Superior temporal gyrus (tissue), 1 donor: ENCODE data around the gene FAM47E.

Experiments
- DNase-seq: peaks from one replicate; pipeline ENCODE4 v3.0.0-alpha.2; 2016; ENCODE audit errors: extremely low spot score

The FAM47E gene, protein sequence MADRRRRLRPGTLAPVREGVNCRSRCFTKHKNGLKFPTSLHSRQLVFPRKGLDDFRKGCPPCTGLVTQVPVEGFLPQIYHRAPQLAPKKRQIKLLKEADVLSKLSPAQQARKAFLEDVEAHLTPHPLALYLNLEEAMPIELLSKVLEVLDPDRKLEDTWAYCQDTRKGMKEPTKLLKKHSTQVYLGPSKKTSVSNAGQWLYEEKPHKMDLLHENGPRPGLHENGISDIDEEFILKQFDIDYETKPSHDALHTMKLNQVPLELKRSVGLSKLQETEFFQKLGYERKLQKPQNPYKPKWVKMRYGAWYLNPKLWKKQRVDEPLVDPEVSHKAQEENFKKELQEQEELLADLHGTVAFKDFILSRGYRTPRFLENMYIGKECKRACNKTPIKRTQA

DNA sequence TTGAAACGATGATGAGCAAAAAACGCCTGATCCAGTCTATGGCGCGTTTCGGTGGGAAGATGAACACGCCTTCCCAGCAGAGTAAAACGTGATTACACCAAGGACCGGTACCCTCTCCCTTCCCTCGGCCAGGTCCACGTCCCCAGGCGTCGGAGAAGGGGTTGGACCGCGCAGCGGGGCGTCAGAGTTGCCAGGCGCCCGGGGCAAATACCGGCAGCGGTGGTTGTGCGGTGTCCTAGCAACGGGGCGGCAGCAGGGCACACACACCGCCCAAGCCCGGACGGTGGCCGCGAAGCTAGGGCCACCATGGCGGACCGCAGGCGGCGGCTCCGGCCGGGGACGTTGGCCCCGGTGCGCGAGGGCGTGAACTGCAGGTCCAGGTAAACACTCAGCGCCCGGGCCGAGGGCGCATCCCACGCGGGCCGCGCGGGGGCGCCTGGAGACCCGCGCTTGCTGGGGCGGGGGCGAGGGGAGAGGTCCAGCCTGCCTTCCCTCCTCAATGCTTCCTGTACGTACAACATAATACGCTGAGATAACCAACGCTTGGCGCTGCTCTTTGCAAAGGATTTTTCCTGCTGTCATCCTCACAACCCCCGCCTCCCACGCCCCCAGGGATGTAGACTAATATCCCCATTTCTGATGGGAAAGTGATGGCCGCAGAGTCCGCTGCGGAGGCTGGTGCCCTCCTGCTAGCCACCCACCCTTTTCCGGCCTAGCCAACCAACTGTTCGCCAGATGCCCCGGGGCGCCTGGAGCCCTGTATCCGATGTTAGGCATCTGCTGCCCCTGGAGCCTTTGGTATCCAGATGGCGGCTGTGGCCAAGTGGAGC, at the start of gene FAM47E:
TSS of gene FAM47E (plus strand) at position 281 of the 830 bp plus-strand sequence. CDS start at position 307, 26 bp downstream.
- DNase-seq: peak; percentile 70

DNA sequence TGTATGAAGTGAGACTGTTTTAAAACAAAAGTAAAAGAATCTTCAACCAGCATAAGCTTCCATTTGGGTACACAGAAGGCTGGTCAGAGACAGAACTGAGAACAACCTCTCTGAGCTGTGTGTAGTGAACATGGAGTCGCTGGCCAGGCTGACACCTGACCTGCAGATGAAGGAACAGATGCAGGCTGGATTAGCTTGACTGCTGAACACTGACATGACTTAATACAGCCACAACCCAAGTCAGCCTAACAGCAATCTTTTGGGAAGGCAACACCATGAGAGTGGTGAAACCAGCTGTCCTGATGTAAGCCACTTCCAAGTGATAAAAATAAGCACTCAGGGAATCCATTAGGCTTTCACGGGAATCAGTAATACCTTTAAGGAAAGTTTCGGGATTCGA, 48.0 kb upstream of the FAM47E start:
- peak; percentile 32 for DNase-seq

DNA sequence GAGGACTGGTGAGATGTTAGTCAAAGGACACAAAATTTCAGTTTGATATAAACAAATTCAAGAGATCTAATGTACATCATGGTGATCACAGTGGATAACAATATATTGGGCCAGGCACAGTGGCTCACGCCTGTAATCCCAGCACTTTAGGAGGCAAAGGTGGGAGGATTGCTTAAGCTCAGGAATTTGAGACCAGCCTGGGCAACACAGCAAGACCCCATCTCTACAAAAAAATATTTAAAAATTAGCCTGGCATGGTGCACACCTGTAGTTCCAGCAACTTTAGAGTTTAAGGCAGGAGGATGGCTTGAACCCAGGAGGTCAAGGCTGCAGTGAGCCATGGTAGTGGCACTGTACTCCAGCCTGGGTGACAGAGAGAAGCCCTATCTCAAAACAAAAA, 46.6 kb upstream of the FAM47E start:
- DNase-seq: no peak

DNA sequence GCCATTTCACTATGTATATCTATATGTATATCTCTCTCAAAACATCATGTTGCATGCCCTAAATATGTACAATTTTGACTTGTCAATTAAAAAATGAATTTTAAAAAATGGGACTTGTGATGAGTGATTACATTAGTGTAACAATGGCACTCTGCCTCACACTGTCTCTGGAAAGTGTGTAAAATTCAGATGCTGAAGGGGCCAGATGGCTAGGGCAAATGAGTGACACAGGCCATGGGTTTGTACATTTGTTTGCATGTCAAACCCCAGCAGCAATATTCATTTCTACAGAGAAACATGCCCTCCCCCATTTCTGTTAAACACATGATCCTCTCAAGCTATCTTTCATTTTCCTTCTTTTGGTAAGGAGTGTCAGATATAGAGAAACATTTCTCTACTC, 46.0 kb upstream of the FAM47E start:
- no peak for DNase-seq

DNA sequence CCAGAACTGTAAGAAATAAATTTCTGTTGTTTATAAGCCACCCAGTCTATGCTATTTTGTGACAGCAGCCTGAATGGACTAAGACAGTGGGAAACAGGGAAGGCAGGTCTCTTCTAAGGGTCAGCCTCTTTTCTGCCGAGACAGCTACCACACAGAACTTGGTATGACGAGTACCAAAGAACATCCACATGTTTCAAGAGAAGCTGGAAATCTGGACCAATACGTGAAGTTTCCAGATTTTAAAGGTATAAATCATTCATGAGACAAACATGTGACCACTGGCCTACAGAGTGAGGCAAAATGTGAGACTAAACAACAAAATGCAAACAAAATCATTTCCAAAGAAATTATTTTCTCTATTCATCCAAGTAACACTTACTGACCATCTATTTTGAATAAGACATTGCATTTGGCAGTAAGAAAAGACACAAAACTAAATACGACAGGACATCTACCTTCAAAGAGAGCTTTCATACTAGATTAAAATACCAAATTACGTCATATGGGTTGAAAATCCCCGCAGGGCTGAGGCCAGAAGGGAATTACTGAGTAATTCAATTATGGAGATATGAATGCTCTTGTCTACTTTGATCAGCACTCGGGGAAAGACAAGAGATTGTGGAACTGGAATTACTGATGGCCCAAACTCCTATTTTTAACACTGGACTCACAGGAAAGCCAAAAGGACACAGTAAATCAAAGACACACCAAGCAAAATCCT, 45.1 kb upstream of the FAM47E start:
- DNase-seq: peak; percentile 64

DNA sequence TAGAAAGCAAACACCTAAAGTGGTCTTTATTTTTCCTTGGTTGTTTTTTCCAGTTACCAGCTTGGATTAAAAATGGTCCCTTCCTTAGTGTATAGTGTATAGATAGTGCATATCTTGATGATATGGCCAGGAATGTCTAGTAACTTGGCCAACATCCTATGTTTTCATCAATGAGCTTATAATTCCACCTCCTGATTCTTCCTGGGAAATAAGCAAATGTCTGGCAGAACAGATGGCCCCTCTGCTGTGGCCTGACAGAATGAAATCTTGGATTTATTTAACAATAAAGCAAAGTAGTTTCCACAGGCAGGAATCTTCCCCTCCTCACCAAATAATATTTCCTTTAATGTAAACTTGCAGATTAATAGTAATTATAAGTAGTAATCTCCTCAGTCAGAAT, 44.0 kb upstream of the FAM47E start:
- no peak for DNase-seq

DNA sequence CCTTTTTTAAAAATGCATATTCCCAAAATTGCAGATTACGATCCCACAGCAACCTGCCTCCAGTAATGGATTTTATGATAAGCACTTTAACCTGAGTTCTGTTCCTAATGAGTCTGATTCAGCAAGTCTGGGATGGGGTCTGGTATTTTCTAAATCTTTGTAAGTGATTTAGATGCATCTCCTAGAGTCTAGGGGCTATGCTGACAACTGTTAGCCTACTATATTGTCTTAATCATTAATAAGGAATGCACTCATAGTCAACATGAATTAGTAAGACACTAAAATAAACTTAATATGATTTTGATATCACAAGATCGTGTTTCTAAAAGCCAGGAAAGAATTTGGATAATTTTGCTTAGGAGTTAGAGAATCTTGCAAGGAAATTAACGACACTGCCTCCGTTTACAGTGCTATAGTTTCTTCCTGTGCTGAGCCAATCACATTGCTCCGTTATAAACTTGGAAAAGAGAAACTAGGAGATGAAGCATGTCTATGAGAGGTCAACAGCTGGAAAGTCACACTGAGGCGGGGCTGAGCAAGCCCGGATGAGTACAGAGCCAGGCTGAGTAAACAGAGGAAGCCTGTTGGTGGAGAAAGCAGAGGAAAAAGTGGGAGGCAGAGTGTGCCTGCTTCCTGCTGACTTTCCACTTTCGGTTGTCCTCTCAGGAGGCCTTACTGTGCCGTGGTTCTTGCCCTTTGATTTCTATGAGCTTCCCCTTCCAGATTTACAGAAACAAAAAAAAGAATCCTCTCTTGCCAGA, 43.3 kb upstream of the FAM47E start:
- peak; percentile 89 for DNase-seq

DNA sequence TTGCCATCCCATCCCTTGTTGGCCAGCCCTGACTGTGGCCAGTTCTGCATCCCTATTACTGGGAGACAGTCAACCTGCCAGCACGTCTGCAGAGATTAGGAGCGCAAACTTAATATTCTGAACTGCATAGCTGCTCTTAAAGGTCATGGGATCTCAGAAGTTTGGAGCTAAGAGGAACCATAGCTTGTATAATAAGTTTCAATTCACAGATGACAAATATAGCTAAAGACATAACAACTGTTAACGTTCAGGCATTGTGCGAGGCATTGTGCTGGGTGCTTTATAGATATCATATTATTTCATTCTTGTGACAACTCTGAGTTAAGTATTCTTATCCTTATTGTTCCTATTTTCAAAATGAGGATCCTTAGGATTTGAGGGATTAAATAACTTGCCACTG, 41.6 kb upstream of the FAM47E start:
- no peak for DNase-seq

DNA sequence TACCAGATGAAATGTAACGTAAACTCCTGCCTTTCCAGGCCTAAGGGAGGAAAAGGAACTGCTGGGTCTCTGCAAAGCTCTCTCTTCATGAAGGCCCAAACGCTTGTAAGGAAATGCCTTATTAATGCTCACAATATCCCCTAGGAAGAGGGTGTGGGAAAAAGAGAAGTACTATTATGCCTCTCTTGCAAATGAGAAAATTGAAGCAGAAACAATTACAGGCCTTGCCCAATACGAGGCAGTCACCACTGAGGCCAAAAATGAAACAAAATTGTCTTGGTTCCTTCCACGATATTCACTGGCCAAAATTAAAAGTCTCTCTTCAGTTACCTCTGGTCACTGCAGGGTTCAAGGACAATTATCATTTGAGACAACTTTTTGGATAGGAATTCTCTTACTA, 41.1 kb upstream of the FAM47E start:
- no peak for DNase-seq

DNA sequence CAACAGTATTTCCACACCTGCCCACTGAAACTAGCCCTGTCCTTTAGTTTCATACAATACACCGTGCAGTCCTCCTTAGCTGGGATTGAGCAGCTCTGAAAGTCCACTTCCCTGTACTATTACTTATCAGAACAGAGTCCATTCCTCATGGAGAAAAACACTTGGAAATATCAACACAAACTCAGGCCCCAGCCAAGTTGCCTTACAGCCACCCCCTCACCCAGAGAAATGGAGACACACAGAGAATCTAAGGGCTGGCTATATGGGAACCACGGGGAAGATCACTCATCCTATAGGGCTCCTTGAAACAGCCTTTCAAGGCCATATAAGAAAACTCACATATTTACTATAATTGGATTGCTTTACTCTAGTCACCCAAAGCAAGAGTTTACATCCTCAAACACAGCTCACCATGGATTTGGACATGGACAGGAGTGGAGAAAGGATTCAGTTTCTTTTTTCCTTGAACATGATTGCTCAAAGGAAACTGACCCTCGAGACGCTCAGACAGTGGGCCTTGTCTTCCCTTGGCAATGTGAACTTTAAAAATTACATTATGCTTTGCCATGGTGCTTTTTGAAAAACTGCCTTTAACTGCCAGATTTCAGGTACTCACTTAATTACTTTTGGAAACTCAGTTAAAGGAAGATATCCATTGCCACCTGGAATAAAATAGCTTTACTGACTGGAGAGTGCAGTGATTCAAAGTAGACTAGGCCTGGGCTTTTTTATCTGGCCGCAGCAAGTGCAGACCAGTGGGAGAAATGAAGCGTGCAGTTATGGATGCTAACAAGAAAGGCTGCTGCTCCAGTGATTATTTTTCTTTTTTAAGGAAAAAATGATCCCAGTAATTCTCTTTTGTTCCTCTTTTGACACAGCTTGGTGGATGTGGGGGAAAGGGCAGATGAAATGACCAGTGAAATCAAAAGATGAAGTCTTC, 39.5 kb upstream of the FAM47E start:
- no peak for DNase-seq

DNA sequence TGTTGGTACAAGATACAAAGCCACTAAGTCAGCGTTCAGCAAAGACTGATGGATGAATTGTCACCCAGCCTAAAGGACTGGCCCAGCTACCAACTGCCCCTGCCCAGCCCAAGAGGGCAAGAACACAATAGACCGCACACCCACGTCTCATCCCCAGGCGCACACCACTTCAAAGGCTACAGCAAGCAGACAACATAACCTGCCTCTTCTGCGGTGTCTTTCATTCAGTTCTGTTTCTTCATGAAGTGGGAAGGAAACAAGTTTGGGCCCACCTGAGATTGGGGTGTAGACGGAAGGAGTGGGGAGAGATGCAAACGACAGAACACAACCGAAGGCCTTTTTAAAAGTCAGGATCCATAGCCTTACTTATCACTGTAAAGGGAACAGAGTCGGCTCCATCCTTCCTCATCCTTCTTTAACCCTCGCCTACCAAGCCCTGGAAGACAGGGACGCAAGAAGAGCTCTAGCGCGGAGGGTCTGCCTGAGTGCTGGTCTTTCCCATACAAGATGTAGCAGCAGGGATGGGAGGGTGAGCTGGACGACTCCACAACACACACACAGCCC, 38.6 kb upstream of the FAM47E start:
- peak; percentile 71 for DNase-seq

DNA sequence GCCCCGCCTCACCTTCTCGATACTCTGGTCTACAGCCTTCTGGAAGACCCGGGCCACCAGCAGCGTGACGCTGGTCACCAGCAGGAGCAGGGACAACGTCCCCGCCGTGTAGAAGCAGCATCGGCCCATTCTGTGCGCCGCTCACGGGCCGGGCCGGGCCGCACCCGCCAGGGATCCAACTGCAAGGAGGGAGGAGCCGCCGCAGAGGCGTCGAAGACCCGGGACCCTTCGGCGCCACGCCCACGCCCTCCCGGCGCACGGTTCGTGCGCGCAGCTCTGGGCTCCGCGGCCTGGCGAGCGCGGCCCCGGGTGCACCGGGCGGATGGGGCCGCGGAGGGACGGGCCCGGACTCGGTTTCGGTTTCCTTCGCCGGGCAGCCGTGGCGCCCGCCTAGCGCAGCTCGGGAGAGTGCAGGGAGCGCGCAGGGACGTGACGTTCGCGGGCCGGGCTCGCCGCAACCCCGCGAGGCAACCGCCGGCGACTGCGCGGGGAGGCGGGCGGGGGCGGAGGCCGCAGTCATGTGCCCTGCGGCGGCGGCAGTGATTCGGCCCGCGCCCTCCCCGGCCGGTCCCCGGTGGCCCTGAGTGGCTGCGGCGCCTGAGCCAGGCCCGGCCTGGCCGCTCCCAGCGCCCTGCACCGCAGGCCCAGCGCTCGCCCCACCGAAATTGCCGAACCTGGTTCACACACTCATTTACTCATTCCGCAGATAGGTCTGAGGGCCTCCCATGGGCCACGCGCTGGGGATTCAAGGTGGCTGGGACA, 37.9 kb upstream of the FAM47E start, which contains the start of gene SCARB2:
TSS of gene SCARB2 (minus strand) at position 410 of the 762 bp plus-strand sequence. CDS start at position 129, 281 bp downstream.
- peak; percentile 84 for DNase-seq

DNA sequence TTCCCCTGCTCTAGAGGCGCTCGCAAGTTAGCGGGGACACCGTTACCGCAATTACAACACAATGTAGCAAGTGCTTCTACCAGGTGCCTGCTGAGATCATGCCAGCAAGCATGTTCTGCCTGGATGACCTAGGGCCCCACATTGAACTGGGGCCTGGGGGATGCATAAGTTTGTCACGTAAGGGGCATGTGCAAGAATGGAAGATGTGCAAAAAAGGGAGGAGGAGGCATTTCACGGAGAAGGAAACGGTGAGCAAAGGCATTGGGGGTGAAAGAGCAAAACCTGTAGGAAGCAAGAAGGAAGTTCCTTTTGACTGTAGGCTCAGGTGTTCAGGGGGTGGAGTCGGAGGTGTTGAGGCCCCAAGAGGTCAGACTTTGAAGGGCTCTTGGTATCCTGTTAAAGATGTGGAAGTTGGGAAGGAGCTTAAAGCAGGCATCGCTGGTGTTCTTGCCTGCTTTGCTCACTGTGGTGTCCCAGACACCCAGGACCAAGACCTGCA, 37.3 kb upstream of the FAM47E start:
- no peak for DNase-seq

DNA sequence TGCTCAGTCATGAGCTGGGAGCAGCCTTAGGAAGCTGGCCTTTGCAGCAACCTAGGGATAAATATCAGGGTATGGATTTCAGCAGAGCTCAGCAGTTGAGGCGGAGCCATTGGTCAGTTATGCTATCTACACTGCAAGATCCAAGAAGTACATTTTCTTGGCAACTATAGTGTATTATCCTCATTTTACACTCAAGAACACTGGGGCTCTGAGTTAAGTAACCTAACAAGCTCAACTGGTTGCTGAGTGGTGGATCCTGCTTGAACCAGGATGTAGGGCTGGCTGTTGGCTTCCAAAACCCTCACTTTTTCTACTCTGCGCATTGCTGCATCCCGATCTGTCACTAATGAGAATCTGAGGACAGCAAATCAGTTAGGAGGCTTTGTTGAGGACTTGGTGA, 36.4 kb upstream of the FAM47E start:
- DNase-seq: no peak

DNA sequence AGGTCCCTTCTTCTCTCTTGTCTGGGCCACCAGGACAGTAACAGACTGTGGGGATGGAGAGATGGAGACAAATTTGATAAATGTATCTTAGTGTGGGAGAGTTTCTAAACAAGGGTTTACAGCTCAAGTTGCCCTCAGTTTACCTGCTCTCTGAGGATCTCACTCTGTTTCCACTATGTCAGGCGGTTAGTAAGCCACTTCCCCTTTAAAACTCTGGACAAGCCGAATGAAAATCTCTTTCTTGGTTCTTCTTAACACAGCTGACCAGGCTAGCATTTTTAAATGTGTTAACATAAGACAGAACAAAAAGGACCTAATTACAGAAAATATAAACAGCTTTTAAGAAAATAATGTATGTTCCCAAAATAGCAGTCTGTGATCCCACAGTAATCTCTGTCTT, 35.0 kb upstream of the FAM47E start:
- DNase-seq: no peak

DNA sequence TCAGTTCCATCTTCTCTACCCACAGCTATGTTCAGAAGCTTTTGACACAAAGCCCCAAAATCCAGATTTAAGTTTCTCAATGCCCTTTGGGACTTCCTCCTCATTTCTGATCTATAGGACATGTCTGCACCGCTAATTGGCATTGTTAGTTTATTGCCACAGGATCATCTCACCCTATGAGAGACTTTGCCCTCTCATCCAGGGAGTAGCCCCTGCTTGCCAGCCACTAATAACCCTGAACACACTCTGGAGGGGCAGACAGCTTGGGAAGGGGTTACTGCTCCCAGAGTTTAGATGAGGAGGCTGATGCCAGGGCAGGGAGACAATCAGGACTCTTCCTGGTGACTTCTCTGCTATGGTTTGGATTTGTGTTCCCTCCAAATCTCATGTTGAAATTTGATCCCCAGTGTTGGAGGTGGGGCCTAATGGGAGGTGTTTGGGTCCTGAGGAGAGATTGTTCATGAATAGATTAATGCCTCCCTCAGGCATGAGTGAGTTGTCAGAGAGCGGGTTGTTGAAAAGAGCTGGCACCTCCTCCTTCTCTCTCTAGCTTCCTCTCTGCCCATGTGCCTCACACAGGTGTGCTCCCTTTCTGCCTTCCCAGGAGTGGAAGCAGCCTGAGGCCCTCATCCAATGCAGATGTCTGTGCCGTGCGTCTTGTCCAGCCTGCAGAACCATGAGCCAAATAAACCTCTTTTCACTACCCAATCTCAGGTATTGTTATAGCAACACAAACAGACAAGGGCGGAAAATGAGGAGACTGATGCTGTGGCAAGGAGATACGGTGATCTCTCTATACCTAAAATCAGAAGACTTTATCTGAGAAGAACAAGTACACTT, 34.3 kb upstream of the FAM47E start:
- DNase-seq: no peak

DNA sequence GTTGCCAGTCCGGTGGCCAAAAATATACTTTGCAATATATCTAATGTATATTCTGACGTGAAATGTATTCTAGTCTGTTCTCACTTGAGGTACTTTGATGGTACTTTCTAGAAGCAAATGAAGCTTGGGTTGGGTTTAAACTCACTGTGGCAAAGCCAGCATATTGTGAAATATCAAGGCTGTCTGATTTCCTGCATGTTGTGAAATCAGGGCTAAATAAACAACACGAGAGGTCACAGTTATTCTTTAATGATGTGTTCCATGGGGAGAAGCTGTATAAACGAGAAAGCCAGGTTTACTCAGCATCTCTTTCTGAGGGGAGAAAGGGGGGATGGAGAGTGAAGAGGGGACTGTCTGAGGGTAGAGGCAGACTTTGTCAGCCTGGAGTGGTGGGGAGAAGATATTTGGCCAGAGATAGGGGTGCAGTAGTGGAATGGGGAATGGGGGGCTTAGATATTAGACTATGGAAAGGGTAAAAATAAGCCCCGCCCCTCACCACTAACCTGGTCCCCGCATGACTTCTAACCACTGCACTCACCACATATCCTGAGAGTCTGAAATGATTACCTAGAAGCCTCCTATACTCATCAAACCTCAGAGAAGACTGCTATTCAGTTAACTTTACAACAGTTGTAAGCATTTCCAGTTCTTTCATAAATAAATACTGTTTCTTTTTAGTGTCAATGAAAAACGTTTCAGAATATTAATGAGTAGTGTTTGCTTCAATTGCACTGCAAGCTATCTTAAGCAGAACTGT, 32.0 kb upstream of the FAM47E start:
- DNase-seq: no peak
